ENCODE data around the gene CLSTN1. TPM values are rescaled to one million over a fixed set of nuclear protein-coding genes. Genes with fewer than 3 reads are reported as not detected.

CLSTN1 gene
- total and polyA plus RNA-seq, 10 of the 15 experiments (the other 5 are each of a cell fraction or from before 2014, with no cell fraction given), result 2.7 to 64.4 (median 23.2) TPM

DNA sequence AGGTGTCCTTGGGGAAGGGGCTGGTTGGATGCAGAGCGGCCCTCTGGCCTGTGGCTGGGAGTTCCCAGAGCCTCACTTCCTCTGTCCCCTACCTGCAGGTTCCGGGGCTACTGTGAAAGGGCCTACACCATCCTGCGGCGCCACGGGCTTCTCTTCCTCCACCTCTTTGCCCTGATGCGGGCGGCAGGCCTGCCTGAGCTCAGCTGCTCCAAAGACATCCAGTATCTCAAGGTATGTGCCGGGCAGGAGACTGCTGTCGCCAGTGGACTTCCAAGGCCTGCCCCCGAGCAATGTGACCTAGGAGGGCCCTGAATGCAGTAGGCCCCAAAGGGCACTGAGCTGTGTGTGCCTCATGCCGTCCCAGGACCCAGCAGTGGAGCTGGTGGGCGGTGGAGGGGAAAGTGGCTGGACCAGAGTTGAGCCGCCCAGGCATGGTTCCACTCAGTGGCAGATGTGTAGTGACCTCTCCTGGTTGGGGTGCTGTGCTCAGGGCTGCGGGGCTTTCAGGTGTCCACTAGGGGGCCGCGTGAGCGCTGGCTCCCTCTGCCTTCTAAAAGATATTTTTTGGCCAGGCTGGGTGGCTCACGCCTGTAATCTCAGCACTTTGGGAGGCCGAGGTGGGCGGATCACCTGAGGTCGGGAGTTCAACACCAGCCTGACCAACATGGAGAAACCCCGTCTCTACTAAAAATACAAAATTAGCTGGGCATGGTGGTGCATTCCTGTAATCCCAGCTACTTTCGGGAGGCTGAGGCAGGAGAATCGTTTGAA lies 98.9 kb downstream of the CLSTN1 start (continued):
- TF ChIP-seq, protein P1, sequence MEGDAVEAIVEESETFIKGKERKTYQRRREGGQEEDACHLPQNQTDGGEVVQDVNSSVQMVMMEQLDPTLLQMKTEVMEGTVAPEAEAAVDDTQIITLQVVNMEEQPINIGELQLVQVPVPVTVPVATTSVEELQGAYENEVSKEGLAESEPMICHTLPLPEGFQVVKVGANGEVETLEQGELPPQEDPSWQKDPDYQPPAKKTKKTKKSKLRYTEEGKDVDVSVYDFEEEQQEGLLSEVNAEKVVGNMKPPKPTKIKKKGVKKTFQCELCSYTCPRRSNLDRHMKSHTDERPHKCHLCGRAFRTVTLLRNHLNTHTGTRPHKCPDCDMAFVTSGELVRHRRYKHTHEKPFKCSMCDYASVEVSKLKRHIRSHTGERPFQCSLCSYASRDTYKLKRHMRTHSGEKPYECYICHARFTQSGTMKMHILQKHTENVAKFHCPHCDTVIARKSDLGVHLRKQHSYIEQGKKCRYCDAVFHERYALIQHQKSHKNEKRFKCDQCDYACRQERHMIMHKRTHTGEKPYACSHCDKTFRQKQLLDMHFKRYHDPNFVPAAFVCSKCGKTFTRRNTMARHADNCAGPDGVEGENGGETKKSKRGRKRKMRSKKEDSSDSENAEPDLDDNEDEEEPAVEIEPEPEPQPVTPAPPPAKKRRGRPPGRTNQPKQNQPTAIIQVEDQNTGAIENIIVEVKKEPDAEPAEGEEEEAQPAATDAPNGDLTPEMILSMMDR (IDR thresholded peaks at IDR 0.05 in 2 of 3, conservative IDR thresholded peaks at IDR 0.05 in 1 of 3; ENCODE audit: control insufficient read depth in 2 of 3, extremely low read depth in 1 of 3, insufficient read depth in 1 of 3, low read depth in 3 of 3, low read length in 3 of 3), result peak; percentile 92 to 96 (median 95)
- TF ChIP-seq RAD21 (IDR thresholded peaks at IDR 0.05; ENCODE audit: insufficient read depth, low read depth, low read length) (peak; percentile 61), YY1 (IDR thresholded peaks at IDR 0.05; ENCODE audit: low read depth, low read length) (0 out of 2 replicates have a peak, but pooled peaks have one; percentile 54), MTA3 (IDR thresholded peaks at IDR 0.05; ENCODE audit: borderline replicate concordance, low read length) (no peak), NFYB (IDR thresholded peaks at IDR 0.05; ENCODE audit: insufficient read depth, low read depth, low read length) (no peak), HDAC2 (IDR thresholded peaks at IDR 0.05) (no peak), SMARCA5 (IDR thresholded peaks at IDR 0.05) (peak; percentile 75; the same call in 1 of the 2 replicates), NR2F1 (conservative IDR thresholded peaks at IDR 0.05) (0 out of 2 replicates have a peak, but pooled peaks have one; percentile 39), HDAC6 (IDR thresholded peaks at IDR 0.05; ENCODE audit: unreplicated experiment) (no peak), NFIC (IDR thresholded peaks at IDR 0.05; ENCODE audit: low read depth, low read length) (no peak), BHLHE40 (IDR thresholded peaks at IDR 0.05; ENCODE audit: borderline replicate concordance in 1 of 2, low read depth in 2 of 2, low read length in 1 of 2) (no peak; a peak in 1 of 4 replicates), SMC3 (IDR thresholded peaks at IDR 0.05; ENCODE audit: borderline replicate concordance, low read length) (peak; percentile 72), RUNX3 (IDR thresholded peaks at IDR 0.05; ENCODE audit: low read length) (0 out of 2 replicates have a peak, but pooled peaks have one; percentile 3)
- TF ChIP-seq, protein P2, sequence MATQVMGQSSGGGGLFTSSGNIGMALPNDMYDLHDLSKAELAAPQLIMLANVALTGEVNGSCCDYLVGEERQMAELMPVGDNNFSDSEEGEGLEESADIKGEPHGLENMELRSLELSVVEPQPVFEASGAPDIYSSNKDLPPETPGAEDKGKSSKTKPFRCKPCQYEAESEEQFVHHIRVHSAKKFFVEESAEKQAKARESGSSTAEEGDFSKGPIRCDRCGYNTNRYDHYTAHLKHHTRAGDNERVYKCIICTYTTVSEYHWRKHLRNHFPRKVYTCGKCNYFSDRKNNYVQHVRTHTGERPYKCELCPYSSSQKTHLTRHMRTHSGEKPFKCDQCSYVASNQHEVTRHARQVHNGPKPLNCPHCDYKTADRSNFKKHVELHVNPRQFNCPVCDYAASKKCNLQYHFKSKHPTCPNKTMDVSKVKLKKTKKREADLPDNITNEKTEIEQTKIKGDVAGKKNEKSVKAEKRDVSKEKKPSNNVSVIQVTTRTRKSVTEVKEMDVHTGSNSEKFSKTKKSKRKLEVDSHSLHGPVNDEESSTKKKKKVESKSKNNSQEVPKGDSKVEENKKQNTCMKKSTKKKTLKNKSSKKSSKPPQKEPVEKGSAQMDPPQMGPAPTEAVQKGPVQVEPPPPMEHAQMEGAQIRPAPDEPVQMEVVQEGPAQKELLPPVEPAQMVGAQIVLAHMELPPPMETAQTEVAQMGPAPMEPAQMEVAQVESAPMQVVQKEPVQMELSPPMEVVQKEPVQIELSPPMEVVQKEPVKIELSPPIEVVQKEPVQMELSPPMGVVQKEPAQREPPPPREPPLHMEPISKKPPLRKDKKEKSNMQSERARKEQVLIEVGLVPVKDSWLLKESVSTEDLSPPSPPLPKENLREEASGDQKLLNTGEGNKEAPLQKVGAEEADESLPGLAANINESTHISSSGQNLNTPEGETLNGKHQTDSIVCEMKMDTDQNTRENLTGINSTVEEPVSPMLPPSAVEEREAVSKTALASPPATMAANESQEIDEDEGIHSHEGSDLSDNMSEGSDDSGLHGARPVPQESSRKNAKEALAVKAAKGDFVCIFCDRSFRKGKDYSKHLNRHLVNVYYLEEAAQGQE (IDR thresholded peaks at IDR 0.05; ENCODE audit: low read depth, low read length), result no peak
- TF ChIP-seq, protein P3, sequence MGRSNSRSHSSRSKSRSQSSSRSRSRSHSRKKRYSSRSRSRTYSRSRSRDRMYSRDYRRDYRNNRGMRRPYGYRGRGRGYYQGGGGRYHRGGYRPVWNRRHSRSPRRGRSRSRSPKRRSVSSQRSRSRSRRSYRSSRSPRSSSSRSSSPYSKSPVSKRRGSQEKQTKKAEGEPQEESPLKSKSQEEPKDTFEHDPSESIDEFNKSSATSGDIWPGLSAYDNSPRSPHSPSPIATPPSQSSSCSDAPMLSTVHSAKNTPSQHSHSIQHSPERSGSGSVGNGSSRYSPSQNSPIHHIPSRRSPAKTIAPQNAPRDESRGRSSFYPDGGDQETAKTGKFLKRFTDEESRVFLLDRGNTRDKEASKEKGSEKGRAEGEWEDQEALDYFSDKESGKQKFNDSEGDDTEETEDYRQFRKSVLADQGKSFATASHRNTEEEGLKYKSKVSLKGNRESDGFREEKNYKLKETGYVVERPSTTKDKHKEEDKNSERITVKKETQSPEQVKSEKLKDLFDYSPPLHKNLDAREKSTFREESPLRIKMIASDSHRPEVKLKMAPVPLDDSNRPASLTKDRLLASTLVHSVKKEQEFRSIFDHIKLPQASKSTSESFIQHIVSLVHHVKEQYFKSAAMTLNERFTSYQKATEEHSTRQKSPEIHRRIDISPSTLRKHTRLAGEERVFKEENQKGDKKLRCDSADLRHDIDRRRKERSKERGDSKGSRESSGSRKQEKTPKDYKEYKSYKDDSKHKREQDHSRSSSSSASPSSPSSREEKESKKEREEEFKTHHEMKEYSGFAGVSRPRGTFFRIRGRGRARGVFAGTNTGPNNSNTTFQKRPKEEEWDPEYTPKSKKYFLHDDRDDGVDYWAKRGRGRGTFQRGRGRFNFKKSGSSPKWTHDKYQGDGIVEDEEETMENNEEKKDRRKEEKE (IDR thresholded peaks at IDR 0.05), result no peak
- TF ChIP-seq, protein P4, sequence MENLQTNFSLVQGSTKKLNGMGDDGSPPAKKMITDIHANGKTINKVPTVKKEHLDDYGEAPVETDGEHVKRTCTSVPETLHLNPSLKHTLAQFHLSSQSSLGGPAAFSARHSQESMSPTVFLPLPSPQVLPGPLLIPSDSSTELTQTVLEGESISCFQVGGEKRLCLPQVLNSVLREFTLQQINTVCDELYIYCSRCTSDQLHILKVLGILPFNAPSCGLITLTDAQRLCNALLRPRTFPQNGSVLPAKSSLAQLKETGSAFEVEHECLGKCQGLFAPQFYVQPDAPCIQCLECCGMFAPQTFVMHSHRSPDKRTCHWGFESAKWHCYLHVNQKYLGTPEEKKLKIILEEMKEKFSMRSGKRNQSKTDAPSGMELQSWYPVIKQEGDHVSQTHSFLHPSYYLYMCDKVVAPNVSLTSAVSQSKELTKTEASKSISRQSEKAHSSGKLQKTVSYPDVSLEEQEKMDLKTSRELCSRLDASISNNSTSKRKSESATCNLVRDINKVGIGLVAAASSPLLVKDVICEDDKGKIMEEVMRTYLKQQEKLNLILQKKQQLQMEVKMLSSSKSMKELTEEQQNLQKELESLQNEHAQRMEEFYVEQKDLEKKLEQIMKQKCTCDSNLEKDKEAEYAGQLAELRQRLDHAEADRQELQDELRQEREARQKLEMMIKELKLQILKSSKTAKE (IDR thresholded peaks at IDR 0.05; ENCODE audit: low read depth, poor library complexity, severe bottlenecking), result no peak
